Measurements from ENCODE around the gene TDRD9.

The TDRD9 gene

DNA sequence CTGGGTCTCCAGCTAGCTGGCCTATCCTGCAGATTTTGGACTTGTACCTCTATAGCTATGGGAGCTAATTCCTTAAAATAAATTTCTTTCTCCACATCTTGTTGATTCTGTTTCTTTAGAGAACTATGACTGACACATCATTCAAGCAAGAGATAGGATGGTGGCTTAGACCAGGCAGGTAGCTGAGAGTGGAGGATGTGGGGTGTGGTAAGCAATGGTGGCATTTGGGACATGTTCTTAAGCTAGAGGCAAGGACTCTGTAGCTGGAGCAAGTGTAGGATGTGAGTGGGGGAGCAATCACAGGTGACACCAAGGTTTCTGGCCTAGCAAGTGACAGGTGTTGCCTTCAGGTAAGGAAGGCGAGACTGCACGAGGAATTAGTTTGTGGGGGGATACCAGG lies 6.8 kb downstream of the TDRD9 start:
- H3K4me2 ChIP-seq: no peak overlapping the region
- H3K36me3 ChIP-seq: no peaks in the 10 kb centered on the region
- H3K4me3 ChIP-seq: no peak overlapping the region
- no peaks in the 10 kb centered on the region for H3K4me1 ChIP-seq
- no peak for TF ChIP-seq Cebpa-rat (IDR thresholded peaks at IDR 0.05)
- no peaks in the 10 kb centered on the region for H3K27me3 ChIP-seq
- H3K27ac ChIP-seq: no peak overlapping the region
- H3K9me3 ChIP-seq: no peaks in the 10 kb centered on the region
- H3K9ac ChIP-seq: no peak overlapping the region
- H4K20me1 ChIP-seq: no peaks in the 10 kb centered on the region

DNA sequence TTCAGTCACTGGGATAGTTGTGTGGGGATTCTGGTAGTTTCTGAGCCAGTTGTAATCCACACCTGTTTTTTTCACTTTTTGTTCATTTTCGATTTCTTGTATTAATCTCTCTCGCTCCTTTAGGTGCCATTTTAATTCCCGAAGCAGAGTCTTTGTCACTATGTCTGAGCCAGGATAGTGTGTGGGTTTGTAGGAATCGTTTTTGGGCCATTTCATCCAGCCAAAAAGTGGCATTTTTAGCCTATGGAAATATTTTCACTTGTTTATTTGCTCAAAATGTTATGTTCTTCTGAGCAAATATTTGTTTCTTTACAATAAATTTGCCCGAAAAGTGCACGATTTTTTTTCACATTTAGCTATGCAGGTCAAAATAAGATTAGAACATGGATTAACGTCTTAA lies 13.2 kb downstream of the TDRD9 start:
- H3K9me3 ChIP-seq: no peaks in the 10 kb centered on the region
- H3K4me1 ChIP-seq: peaks cover 9% of the 10 kb centered on the region
- H4K20me1 ChIP-seq: no peaks in the 10 kb centered on the region
- H3K27ac ChIP-seq: no peak overlapping the region
- H3K4me3 ChIP-seq: no peak overlapping the region
- no peak overlapping the region for H3K9ac ChIP-seq
- H3K36me3 ChIP-seq: no peaks in the 10 kb centered on the region
- H3K27me3 ChIP-seq: no peaks in the 10 kb centered on the region
- TF ChIP-seq Cebpa-rat (IDR thresholded peaks at IDR 0.05): no peak
- no peak overlapping the region for H3K4me2 ChIP-seq

DNA sequence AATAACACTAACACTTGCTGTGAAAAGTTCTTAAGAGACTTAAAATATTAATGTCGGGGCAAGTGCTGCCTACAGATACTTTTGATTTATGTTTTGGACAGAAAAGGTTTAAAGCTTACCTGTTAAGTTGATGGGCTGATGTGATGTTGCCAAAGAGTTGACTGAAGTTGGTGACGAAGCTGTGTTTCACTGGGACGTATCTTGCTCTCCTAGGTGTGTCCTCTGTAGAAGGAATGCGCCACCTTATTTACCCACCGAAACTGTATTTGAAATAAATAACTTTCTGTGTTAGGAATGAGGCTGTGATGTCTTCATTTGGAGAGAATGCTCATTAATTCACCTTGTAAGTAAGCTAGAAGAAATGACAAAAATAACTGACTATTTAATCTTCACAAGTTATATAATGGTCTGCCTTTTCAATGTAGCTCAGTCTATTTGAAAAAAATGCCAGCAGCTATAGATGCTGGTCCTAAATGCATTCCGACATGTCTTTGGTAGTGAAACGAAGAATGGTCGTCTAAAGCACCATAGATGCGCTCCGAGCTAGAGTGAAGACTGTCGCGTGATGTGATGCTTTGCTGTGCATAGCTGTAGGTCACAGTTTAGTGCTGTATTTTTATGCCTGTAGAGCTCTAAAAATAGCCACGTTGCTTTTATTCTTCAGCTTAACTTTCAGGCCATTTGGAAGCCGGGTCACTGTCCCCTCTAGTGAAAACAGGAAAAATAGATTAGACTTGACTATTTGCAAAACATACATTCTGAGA lies 13.9 kb downstream of the TDRD9 start, which contains the start of gene RD3L:
TSS of gene RD3L (minus strand) at position 557 of the 764 bp plus-strand sequence. CDS start 834 bp downstream, outside the sequence.
- H3K27ac ChIP-seq: no peak within 1 kb of the TSS
- H3K9ac ChIP-seq: no peak within 1 kb of the TSS
- no peaks in the 10 kb centered on the region for H3K36me3 ChIP-seq
- no peaks in the 10 kb centered on the region for H4K20me1 ChIP-seq
- H3K4me2 ChIP-seq: peak within 1 kb of the TSS; percentile 39; the same call in 1 of the 2 replicates
- no peak within 1 kb of the TSS for H3K4me3 ChIP-seq
- H3K4me1 ChIP-seq: peaks cover 9% of the 10 kb centered on the region
- H3K27me3 ChIP-seq: no peaks in the 10 kb centered on the region
- no peak for TF ChIP-seq Cebpa-rat (IDR thresholded peaks at IDR 0.05)
- H3K9me3 ChIP-seq: peaks cover 5% of the 10 kb centered on the region

DNA sequence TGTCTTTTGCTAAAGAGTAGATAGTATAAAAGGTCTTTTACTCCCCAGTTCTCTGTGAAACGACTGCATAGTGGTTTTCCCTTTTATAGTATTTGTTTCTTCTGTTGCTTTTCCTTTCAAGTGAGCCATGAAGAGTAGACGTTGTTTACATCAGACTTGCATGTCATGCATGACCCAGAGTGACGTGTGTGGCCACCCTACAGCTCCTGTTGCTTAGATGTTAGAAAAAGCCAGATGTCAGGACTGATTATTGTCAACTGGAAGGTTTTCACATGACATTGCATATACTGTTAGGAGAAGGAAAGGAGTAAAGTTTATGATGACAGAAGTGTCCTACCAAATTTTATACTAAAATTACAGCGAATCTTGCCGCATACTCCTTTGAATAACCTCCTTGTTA lies 15.4 kb downstream of the TDRD9 start:
- H4K20me1 ChIP-seq: no peaks in the 10 kb centered on the region
- no peak overlapping the region for H3K4me3 ChIP-seq
- H3K36me3 ChIP-seq: no peaks in the 10 kb centered on the region
- no peak overlapping the region for H3K27ac ChIP-seq
- peaks cover 11% of the 10 kb centered on the region for H3K9me3 ChIP-seq
- peaks cover 9% of the 10 kb centered on the region for H3K4me1 ChIP-seq
- H3K4me2 ChIP-seq: peak overlapping the region; percentile 39; the same call in 1 of the 2 replicates
- TF ChIP-seq Cebpa-rat (IDR thresholded peaks at IDR 0.05): no peak
- no peak overlapping the region for H3K9ac ChIP-seq
- no peaks in the 10 kb centered on the region for H3K27me3 ChIP-seq

DNA sequence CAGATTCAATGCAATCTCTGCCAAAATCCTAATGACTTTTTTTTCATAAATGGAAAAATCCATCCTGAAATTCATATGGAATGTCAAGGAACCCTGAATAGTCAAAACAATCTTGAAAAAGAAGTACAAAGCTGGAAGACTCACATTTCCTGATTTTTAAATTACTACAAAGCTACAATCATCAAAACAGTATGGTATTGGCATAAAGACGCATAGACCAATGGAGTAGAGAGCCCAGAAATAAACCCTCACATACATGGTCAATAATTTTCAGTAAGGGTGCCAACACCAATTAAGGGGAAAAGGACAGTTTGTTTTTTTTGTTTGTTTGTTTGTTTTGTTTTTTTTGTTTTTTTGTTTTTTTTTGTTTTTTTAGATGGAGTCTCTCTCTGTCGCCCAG lies 18.7 kb downstream of the TDRD9 start:
- H3K4me3 ChIP-seq: no peak overlapping the region
- peaks cover 9% of the 10 kb centered on the region for H3K4me1 ChIP-seq
- no peaks in the 10 kb centered on the region for H4K20me1 ChIP-seq
- no peaks in the 10 kb centered on the region for H3K36me3 ChIP-seq
- H3K27ac ChIP-seq: no peak overlapping the region
- no peak overlapping the region for H3K9ac ChIP-seq
- H3K9me3 ChIP-seq: peaks cover 11% of the 10 kb centered on the region
- no peak for TF ChIP-seq Cebpa-rat (IDR thresholded peaks at IDR 0.05)
- no peaks in the 10 kb centered on the region for H3K27me3 ChIP-seq
- H3K4me2 ChIP-seq: no peak overlapping the region

DNA sequence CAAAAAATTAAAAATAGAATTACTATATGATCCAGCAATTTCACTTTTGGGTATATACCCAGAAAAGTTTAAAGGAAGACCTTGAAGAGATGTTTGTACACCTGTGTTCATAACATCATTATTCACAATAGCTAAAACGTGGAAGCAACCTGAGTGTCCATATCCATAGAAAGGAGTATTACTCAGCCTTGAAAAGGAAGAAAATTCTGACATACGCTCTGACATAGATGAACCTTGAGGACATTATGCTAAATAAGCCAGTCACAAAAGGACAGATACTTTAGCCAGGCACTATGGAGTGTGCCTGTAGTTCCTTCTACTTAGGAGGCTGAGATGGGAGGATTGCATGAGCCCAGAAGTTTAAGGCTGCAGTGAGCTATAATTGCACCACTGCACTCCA lies 20.2 kb downstream of the TDRD9 start:
- Histone ChIP-seq H3K9ac (no peak overlapping the region), H3K4me1 (peaks cover 8% of the 10 kb centered on the region), H3K4me2 (no peak overlapping the region), H3K9me3 (peaks cover 11% of the 10 kb centered on the region), H3K27me3 (no peaks in the 10 kb centered on the region), H3K4me3 (no peak overlapping the region), H4K20me1 (no peaks in the 10 kb centered on the region), H3K36me3 (no peaks in the 10 kb centered on the region), H3K27ac (no peak overlapping the region)
- no peak for TF ChIP-seq Cebpa-rat (IDR thresholded peaks at IDR 0.05)

DNA sequence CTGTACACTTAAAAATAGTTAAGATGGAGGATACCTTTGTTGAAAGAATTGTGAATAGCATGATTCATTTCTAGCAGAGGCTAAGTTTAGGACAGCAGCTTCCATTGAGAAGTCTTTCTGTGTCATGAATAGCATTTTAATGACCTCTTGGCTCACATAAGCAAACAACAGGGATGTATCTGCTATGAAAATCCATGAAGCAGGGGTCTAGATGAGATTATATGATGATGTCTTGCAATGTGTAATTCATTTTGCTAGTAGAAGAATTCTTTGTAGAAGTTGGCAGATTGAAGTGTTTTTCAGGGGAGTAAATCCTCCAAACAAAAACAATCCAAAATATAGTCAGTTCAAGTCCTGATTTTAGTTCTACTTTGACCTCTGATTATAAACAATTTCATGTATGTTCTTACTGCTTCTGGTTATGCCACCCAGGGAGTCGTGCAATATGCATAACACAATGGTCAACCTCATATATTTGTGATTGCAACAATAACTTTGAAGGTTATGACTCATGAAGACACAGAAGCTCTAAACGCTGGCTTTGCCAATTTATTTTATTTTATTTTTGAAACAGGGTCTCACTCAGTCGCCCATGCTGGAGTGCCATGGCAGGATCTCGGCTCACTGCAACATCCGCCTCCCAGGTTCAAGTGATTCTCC lies 21.0 kb downstream of the TDRD9 start:
- no peaks in the 10 kb centered on the region for H3K36me3 ChIP-seq
- no peak overlapping the region for H3K4me2 ChIP-seq
- no peak overlapping the region for H3K9ac ChIP-seq
- H4K20me1 ChIP-seq: no peaks in the 10 kb centered on the region
- H3K27me3 ChIP-seq: no peaks in the 10 kb centered on the region
- no peaks in the 10 kb centered on the region; the same call in 1 of the 2 replicates for H3K4me1 ChIP-seq
- TF ChIP-seq Cebpa-rat (IDR thresholded peaks at IDR 0.05): no peak
- H3K4me3 ChIP-seq: no peak overlapping the region
- H3K9me3 ChIP-seq: peaks cover 11% of the 10 kb centered on the region
- H3K27ac ChIP-seq: no peak overlapping the region

DNA sequence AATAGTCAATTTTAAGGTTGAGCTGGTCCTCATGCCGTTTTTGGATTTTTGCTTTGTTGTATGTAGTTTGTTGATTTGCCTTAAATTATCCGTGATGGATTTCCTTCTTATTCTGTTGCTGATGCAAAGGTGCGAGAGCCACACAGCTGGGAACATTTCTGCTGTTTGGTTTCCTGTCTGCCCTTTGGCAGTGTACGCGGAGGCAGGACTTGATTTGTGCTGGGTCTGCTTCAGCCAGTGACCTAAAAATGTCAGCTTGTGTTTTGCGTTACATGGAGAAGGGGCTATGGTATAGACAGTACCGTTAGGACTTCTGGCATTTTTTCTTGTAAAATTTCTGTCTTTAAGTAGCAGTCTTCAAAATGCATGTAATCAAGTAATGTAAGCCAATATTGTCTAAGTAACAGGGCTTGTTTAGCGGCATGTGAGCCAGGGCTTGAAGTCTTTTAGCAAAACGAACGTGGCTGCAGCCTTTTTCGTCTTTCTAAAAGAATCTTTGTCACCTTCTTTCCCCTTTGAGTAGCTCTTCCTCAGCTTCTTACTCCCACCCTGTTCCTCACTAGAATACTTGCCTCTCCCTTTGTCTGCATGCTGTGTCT lies 32.3 kb downstream of the TDRD9 start:
- Histone ChIP-seq H3K9ac (no peak overlapping the region), H3K9me3 (no peaks in the 10 kb centered on the region)
- no peak for TF ChIP-seq Cebpa-rat (IDR thresholded peaks at IDR 0.05)

DNA sequence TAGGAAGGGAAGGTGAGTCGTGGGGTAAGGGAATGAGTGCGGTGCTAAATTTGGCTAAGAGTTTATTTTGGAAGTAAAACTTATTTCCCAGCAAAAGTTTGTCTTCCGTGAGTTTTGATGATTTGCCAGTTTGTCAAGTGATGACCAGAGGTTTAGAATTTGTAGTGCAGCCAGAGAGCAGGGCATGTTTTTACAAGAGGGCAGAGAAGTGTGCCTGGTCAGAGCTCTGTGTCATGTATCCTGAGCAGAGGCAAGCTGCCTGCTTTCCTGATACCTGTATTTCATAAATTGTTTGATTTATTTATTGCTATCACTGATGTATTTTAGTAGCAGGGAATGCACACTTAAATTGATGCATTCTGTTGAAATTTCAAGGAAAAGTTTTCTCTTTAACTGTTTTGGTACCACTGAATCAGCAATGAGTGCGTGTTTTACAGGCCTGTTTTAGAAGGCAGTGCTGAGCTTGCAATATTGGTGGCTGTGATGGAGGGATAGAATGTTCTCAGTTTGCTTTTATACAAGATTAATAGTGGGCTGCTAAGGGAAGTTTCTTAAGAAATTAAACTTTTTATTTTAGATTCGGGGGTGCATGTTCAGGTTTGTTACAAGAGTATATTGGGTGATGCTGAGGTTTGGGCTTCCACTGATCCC lies 33.8 kb downstream of the TDRD9 start:
- no peaks in the 10 kb centered on the region for H3K9me3 ChIP-seq
- H3K9ac ChIP-seq: no peak overlapping the region
- no peak overlapping the region for H3K4me3 ChIP-seq
- H3K4me2 ChIP-seq: no peak overlapping the region
- H3K27me3 ChIP-seq: no peaks in the 10 kb centered on the region
- H4K20me1 ChIP-seq: no peaks in the 10 kb centered on the region
- no peaks in the 10 kb centered on the region for H3K4me1 ChIP-seq
- no peaks in the 10 kb centered on the region for H3K36me3 ChIP-seq
- TF ChIP-seq Cebpa-rat (IDR thresholded peaks at IDR 0.05): no peak
- no peak overlapping the region for H3K27ac ChIP-seq

More for the DNA sequence above, 32.3 kb downstream of the TDRD9 start:
- no peak overlapping the region for H3K4me2 ChIP-seq
- H4K20me1 ChIP-seq: no peaks in the 10 kb centered on the region
- H3K4me1 ChIP-seq: no peaks in the 10 kb centered on the region
- no peaks in the 10 kb centered on the region for H3K36me3 ChIP-seq
- H3K4me3 ChIP-seq: no peak overlapping the region
- no peaks in the 10 kb centered on the region for H3K27me3 ChIP-seq
- H3K27ac ChIP-seq: no peak overlapping the region

All from BLaER1 (cell line).